H9 (cell line): ENCODE data around the gene CDH13. TPM values are rescaled to one million over a fixed set of nuclear protein-coding genes. Genes with fewer than 3 reads are reported as not detected.

Experiments used
- DNase-seq: peaks from one replicate; pipeline ENCODE4 v3.0.0-alpha.2; 2017
- H2AFZ ChIP-seq: one replicate; pipeline ENCODE4 v1.6.1; 2013; ENCODE audit warnings: mild to moderate bottlenecking, low read length, control low read depth, moderate library complexity
- H2AK5ac ChIP-seq: 2 replicates; pipeline ENCODE4 v1.6.1; 2013; ENCODE audit warnings: low read length, control low read depth, mixed read lengths; ENCODE audit not compliant: insufficient read length
- H2BK120ac ChIP-seq: one replicate; pipeline ENCODE4 v1.6.1; 2013; ENCODE audit warnings: low read depth, mild to moderate bottlenecking, low read length, control low read depth, inconsistent platforms; ENCODE audit not compliant: poor library complexity, severe bottlenecking
- H2BK12ac ChIP-seq: 2 replicates; pipeline ENCODE4 v1.6.1; 2013; ENCODE audit warnings: low read length, control low read depth, mixed read lengths, low read depth; ENCODE audit not compliant: insufficient read length
- H2BK15ac ChIP-seq: 2 replicates; pipeline ENCODE4 v1.6.1; 2013; ENCODE audit warnings: low read depth, low read length, control low read depth
- H2BK20ac ChIP-seq: one replicate; pipeline ENCODE4 v1.6.1; 2013; ENCODE audit warnings: low read depth, mild to moderate bottlenecking, low read length, control low read depth, inconsistent platforms; ENCODE audit not compliant: poor library complexity, severe bottlenecking
- H2BK5ac ChIP-seq: 2 replicates; pipeline ENCODE4 v1.6.1; 2013; ENCODE audit warnings: low read length, control low read depth, mixed read lengths; ENCODE audit not compliant: insufficient read length
- H3K14ac ChIP-seq: 2 replicates; pipeline ENCODE4 v1.6.1; 2013; ENCODE audit warnings: low read length, control low read depth; ENCODE audit not compliant: insufficient read depth
- H3K18ac ChIP-seq: 2 replicates; pipeline ENCODE4 v1.6.1; 2013; ENCODE audit warnings: low read depth, mild to moderate bottlenecking, mixed read lengths, low read length, control low read depth; ENCODE audit not compliant: insufficient read length
- H3K23ac ChIP-seq: 2 replicates; pipeline ENCODE4 v1.6.1; 2013; ENCODE audit warnings: low read length, control low read depth, mixed read lengths, low read depth; ENCODE audit not compliant: insufficient read length
- H3K23me2 ChIP-seq: 2 replicates; pipeline ENCODE4 v1.6.1; 2013; ENCODE audit warnings: low read depth, mild to moderate bottlenecking, mixed read lengths, low read length, control low read depth; ENCODE audit not compliant: insufficient read length, poor library complexity, severe bottlenecking
- H3K27ac ChIP-seq: 2 replicates; pipeline ENCODE4 v1.5.1; 2013; ENCODE audit warnings: low read length, control low read depth, mixed read lengths, low read depth; ENCODE audit not compliant: insufficient read length
- H3K27me3 ChIP-seq: 2 replicates; pipeline ENCODE4 v1.6.1; 2013; ENCODE audit warnings: low read length, control low read depth, inconsistent platforms; ENCODE audit not compliant: insufficient read depth
- H3K4ac ChIP-seq: 2 replicates; pipeline ENCODE4 v1.6.1; 2013; ENCODE audit warnings: low read depth, mild to moderate bottlenecking, control low read depth, inconsistent platforms, low read length, moderate library complexity
- H3K4me1 ChIP-seq: 2 replicates; pipeline ENCODE4 v1.6.1; 2013; ENCODE audit warnings: low read length, control low read depth, inconsistent platforms; ENCODE audit not compliant: insufficient read depth
- H3K4me2 ChIP-seq: 2 replicates; pipeline ENCODE4 v1.6.1; 2013; ENCODE audit warnings: low read length, control low read depth, mixed read lengths; ENCODE audit not compliant: insufficient read length, insufficient read depth
- H3K56ac ChIP-seq: 2 replicates; pipeline ENCODE4 v1.6.1; 2013; ENCODE audit warnings: low read depth, mild to moderate bottlenecking, mixed read lengths, low read length, control low read depth; ENCODE audit not compliant: insufficient read length
- H3K79me1 ChIP-seq: 2 replicates; pipeline ENCODE4 v1.6.1; 2013; ENCODE audit warnings: low read depth, mild to moderate bottlenecking, moderate library complexity, low read length, control low read depth, inconsistent platforms; ENCODE audit not compliant: insufficient read depth, poor library complexity, severe bottlenecking
- H3K79me2 ChIP-seq: 2 replicates; pipeline ENCODE4 v1.6.1; 2013; ENCODE audit warnings: low read length, control low read depth, inconsistent platforms; ENCODE audit not compliant: insufficient read depth
- H3K9ac ChIP-seq: 2 replicates; pipeline ENCODE4 v1.6.1; 2013; ENCODE audit warnings: low read length, control low read depth, mixed read lengths; ENCODE audit not compliant: insufficient read length; ENCODE audit errors: extremely low read depth
- H3K9me3 ChIP-seq: one replicate; pipeline ENCODE4 v1.6.1; 2013; ENCODE audit warnings: low read depth, low read length, inconsistent platforms; ENCODE audit not compliant: control insufficient read depth
- H3T11ph ChIP-seq: one replicate; pipeline ENCODE4 v1.6.1; 2013; ENCODE audit warnings: mild to moderate bottlenecking, low read length, control low read depth, inconsistent platforms
- H4K20me1 ChIP-seq: one replicate; pipeline ENCODE4 v1.6.1; 2013; ENCODE audit not compliant: control insufficient read depth, insufficient read length, insufficient read depth
- H4K5ac ChIP-seq: 2 replicates; pipeline ENCODE4 v1.6.1; 2013; ENCODE audit warnings: low read depth, mild to moderate bottlenecking, mixed read lengths, low read length, control low read depth; ENCODE audit not compliant: insufficient read length
- H4K8ac ChIP-seq: replicated peaks from 2 replicates; pipeline ENCODE4 v1.6.1; 2013; ENCODE audit warnings: low read length, control low read depth, mixed read lengths, low read depth; ENCODE audit not compliant: insufficient read length
- H4K91ac ChIP-seq: 2 replicates; pipeline ENCODE4 v1.6.1; 2013; ENCODE audit warnings: low read depth, mild to moderate bottlenecking, moderate library complexity, mixed read lengths, low read length, control low read depth; ENCODE audit not compliant: insufficient read length
- H3K27ac Mint-ChIP-seq, 3 experiments: 2 replicates in 2 of 3; 3 replicates in 1 of 3; pipeline ENCODE4 v1.8.0; 2020 to 2021; ENCODE audit warnings: mixed read lengths in 3 of 3, mild to moderate bottlenecking in 1 of 3, moderate library complexity in 1 of 3
- H3K27me3 Mint-ChIP-seq: 2 replicates; pipeline ENCODE4 v1.8.0; 2021; ENCODE audit warnings: low read depth, mild to moderate bottlenecking, moderate library complexity, mixed read lengths
- H3K36me3 Mint-ChIP-seq, 3 experiments: 2 replicates in 2 of 3; 3 replicates in 1 of 3; pipeline ENCODE4 v1.8.0; 2020 to 2021; ENCODE audit warnings: low read depth in 3 of 3, mixed read lengths in 3 of 3; ENCODE audit not compliant: insufficient read depth in 1 of 3
- H3K4me1 Mint-ChIP-seq, 2 experiments: 2 replicates each; pipeline ENCODE4 v1.8.0; 2020; ENCODE audit warnings: mixed read lengths in 2 of 2
- H3K4me3 Mint-ChIP-seq, 2 experiments: 2 replicates in 1 of 2; 3 replicates in 1 of 2; pipeline ENCODE4 v1.8.0; 2020 to 2021; ENCODE audit warnings: mild to moderate bottlenecking in 2 of 2, mixed read lengths in 2 of 2, moderate library complexity in 1 of 2
- H3K9me3 Mint-ChIP-seq, 2 experiments: 2 replicates in 1 of 2; 3 replicates in 1 of 2; pipeline ENCODE4 v1.8.0; 2020; ENCODE audit warnings: mild to moderate bottlenecking in 2 of 2, mixed read lengths in 2 of 2, moderate library complexity in 1 of 2
- CTCF ChIP-seq: fragments of 200-600 bp; sonication (generic); conservative IDR thresholded peaks from 3 replicates; pipeline ENCODE4 v1.8.0; 2021; ENCODE audit warnings: antibody characterized with exemption, mild to moderate bottlenecking
- WGBS: extraction: QIAGEN DNeasy Blood & Tissue Kit; methylation state at CpG from one replicate; pipeline ENCODE4 v1.1.7; 2013; ENCODE audit warnings: missing lambda C conversion rate, low lambda C conversion rate, mixed read lengths; ENCODE audit not compliant: insufficient read length; ENCODE audit errors: extremely low coverage; 5-methylcytosine and 5-hydroxymethylcytosine counted together
- total RNA-seq: library from RNA; stranded (reverse); gene quantifications from 2 replicates; pipeline ENCODE4 v1.2.1, GENCODE V29; 2021

CDH13 gene
- total RNA-seq, 1 experiment from 2014 or later = 1.5 TPM

- Histone ChIP-seq H2BK20ac (no peak overlapping the region), H3K27me3 (no peaks in the 10 kb centered on the region), H3K18ac (no peak overlapping the region), H3K9me3 (peaks cover 9% of the 10 kb centered on the region), H4K91ac (no peak overlapping the region), H3K4me1 (peaks cover 8% of the 10 kb centered on the region; the same call in 1 of the 2 replicates), H3K9ac (no peak overlapping the region), H3K4ac (no peak overlapping the region), H3K23me2 (no peaks in the 10 kb centered on the region), H3K27ac (no peak overlapping the region), H2AFZ (no peak overlapping the region), H3K56ac (no peak overlapping the region), H3K23ac (no peak overlapping the region), H4K5ac (no peak overlapping the region), H3T11ph (no peak overlapping the region), H2BK15ac (no peak overlapping the region), H2BK120ac (no peak overlapping the region), H4K8ac (no peak overlapping the region), H2AK5ac (no peak overlapping the region), H2BK5ac (no peak overlapping the region), H3K4me2 (no peak overlapping the region), H4K20me1 (no peaks in the 10 kb centered on the region), H3K79me1 (no peaks in the 10 kb centered on the region), H3K14ac (no peak overlapping the region), H3K79me2 (no peaks in the 10 kb centered on the region), H2BK12ac (no peak overlapping the region)
- no peak for DNase-seq
- Mint-ChIP-seq H3K4me3 (no peak overlapping the region), H3K4me1 (peaks cover 46 to 53% of the 10 kb centered on the region in 2 experiments), H3K27ac (no peak overlapping the region; a peak in 1 of 7 replicates), H3K9me3 (peaks cover 21 to 23% of the 10 kb centered on the region in 2 experiments), H3K27me3 (peaks cover 2% of the 10 kb centered on the region), H3K36me3 (peaks cover 15 to 30% (median 17%) of the 10 kb centered on the region in 3 experiments)
- no peak for TF ChIP-seq CTCF
- WGBS = no CpG with 5 or more reads among the region's 7 CpGs
These were observed 24.7 kb upstream of the CDH13 start for GRCh38 chr16:82601989-82602640.
